Right forelimb (tissue), 1 donor: Measurements from ENCODE around the gene EMSY.

ENCODE experiments used
- DNase-seq: peaks from one replicate; pipeline ENCODE4 v3.0.0-alpha.2; 2018

The EMSY gene

DNA sequence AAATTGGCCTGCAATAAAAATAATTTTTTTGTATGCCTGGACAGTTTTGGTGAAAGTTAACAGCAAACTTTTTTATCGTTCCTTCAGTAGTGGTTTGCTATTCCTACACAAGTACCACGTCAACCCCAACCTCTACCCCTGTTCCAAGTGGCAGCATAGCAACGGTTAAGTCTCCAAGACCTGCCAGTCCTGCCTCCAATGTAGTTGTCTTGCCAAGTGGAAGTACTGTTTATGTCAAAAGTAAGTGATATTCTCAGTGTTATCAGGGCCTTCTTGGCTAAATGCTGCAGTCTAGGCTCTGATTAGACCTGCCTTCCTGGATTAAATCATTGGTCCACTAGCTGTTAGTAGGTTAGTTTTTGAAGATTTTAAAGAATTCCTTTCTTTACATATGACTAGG, 15.0 kb downstream of the EMSY start:
- DNase-seq, result no peak

- no peak for DNase-seq
These were observed 17.5 kb downstream of the EMSY start for GRCh38 chr11:76462317-76462716.

- no peak for DNase-seq
These were observed 20.9 kb downstream of the EMSY start for GRCh38 chr11:76465701-76466100.

DNA sequence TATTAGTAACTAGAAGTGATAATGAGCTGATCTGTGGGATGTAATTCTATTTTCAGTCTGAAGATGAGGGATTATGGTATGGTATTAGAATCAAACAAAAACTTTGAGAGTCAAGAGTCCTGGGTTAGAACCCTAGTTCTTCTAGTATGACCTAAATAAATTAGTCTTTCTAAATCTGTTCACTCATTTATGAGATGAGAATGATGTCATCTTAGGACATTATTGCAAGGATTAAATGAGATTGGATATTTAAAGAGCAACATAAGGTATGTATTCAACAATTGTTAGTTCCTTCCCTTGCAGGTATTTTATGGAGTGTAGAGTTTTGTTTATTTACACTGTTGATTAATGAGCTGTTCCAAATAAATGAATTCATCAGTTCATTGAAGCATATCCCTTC, 21.8 kb downstream of the EMSY start:
- no peak for DNase-seq

DNA sequence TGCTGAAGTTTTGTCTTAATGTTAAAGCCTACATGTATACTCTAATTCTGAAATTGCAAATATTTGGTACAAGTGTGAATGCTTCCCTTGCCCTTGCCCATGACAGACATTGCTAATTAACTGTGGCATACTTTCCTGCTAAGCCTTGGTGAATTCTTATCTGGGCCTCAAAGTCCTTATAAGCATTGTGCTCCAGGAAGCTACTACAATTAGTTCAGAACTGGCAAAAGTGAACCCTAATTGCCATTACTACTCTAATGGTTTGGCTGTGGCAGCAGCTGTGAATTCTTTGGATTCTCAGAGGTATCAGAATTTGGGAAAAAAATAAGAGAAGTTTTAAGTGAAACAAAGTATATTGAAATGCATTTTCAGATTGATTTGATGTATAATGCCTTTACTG, 24.3 kb downstream of the EMSY start:
- DNase-seq, result no peak

- DNase-seq, result no peak
These were observed 26.6 kb downstream of the EMSY start for GRCh38 chr11:76471382-76471781.

GRCh38 chr11:76480241-76480640, 35.4 kb downstream of the EMSY start:
- DNase-seq, result no peak

DNA sequence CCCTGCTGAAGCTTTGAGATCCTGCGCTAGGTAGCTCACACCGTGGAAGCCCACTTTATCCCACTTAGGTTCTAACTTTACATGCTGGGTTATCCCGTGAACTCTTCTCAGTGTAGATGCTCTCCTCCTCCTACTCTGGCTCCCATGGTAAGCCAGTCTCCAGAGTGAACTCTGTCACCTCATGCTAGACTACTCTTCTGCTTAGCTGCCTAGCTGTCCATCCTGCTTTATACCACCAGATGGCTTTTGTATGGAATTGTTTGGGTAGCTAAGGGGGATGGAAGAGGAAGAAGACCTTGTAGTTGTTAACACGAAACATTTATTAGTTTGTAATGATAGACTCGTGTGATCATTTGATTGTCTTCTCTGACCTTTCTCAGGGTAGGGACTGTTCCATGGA, 46.8 kb downstream of the EMSY start:
- DNase-seq, result no peak

GRCh38 chr11:76493040-76493439, 48.2 kb downstream of the EMSY start:
- DNase-seq, result no peak

DNA sequence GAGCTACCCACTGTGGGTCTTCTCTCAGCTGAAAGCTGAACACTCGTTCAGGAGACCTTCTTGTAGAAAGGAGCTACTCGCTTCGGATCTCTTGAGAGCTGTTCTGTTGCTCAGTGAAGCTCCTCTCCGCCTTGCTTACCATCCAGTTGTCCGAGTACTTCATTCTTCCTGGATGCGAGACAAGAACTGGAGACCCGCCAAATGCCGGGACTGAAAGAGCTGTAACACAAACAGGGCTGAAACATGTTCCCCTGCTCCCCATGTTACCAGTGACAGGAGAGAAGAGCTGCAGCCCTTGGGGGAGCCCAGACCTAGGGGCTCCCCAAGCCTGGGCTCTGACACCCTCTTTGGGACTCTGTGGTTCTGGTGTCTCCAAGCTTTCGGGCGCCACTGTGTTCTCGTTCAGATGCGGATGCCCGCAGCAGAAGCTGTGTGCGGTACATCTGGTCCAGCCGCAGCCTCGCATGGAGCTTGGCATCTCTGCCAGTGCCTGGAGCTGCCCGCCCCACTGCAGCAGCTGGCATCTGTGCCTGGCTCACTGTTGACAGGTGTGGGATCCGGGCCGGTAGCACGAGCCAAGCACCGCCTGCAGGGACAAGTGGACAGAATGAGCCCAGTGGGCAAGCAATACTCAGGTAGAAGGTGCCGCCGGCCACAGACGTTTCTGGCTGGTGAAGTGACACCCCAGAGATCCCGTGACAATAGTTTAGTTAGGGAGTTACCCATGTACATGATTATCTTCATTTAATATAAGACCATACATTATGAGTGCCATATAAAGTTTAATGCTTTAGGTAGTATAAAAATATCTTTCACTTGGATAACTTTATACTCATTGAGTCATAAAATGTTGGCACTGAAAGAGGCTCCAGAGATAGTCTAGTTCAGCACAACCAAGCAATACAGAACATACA, 49.1 kb downstream of the EMSY start:
- DNase-seq, result no peak

DNA sequence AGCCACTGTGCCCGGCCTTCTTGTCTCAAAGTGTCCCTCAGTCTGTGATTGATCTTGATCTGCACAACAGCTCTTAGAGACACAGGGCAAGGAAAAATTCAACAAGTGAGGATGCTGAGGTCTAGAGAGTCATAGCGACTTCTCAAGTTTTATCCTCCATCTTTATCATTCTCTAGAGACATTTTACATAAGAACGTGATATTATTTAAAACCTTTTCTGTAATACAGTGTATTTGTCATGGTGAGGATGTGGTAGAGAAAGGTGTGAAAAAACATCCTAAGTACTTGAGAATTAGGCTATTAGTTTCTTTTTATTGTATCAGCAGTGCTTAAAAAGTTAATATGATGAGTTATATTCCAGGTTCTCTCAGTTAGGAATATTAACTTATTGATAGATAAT, 50.2 kb downstream of the EMSY start:
- DNase-seq, result no peak

DNA sequence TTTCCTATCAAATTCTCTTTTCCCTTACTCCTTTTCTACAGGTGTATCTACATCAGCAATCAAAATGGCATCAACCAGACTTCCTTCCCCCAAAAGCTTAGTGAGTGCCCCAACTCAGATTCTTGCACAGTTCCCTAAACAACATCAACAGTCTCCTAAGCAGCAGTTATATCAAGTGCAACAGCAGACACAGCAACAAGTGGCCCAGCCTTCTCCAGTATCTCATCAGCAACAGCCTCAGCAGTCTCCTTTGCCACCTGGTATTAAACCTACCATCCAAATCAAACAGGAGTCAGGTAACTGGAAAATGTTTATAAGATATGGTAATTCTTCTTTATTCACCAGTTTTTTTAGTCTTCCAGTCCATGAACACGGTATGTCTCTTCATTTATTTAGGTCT, 51.4 kb downstream of the EMSY start:
- DNase-seq, result no peak

- DNase-seq, result no peak
These were observed 56.8 kb downstream of the EMSY start for GRCh38 chr11:76501526-76502202.

- no peak for DNase-seq
These were observed 62.0 kb downstream of the EMSY start for GRCh38 chr11:76506833-76507232.

- DNase-seq, result no peak
These were observed 65.5 kb downstream of the EMSY start for GRCh38 chr11:76510060-76511047.

- DNase-seq, result no peak
These were observed 68.2 kb downstream of the EMSY start for GRCh38 chr11:76512851-76513653.

GRCh38 chr11:76513654-76514034, 68.8 kb downstream of the EMSY start:
- DNase-seq, result no peak

- DNase-seq, result no peak
These were observed 70.7 kb downstream of the EMSY start for GRCh38 chr11:76515494-76515893.

DNA sequence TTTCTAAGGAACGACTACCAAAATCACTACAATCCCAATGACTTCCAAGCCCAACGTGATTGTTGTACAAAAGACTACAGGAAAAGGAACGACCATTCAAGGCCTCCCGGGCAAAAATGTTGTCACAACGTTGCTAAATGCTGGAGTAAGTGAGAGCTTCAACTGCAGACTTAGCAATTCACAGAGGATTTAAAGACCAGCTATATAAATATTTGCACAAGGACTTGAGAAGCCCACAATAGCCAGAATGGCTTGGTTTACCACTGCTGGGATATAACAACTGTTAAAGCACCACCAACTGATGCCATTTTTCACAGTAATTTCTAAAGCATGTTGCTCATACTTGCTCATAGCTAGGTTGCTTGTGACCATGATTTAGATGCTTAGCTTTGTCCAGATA, 78.3 kb downstream of the EMSY start:
- no peak for DNase-seq

- DNase-seq, result no peak
These were observed 79.1 kb downstream of the EMSY start for GRCh38 chr11:76523786-76524436.

DNA sequence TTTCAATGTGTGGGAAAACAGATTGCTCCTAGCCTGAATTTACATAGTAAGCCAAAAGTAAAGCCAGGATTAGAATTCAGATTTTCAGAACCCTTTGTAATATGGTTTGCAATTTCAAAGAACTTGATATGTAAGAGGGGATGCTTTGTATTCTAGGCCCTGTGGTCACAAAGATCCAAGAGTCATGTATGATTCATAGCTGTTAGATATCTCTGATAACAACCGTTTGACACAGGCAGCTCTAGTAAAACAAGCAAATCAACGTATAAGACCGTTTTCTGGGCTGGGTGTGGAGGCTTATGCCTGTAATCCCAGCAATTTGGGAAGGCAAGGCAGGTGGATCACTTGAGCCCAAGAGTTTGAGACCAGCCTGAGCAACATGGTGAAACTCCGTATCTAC, 79.6 kb downstream of the EMSY start:
- no peak for DNase-seq

DNA sequence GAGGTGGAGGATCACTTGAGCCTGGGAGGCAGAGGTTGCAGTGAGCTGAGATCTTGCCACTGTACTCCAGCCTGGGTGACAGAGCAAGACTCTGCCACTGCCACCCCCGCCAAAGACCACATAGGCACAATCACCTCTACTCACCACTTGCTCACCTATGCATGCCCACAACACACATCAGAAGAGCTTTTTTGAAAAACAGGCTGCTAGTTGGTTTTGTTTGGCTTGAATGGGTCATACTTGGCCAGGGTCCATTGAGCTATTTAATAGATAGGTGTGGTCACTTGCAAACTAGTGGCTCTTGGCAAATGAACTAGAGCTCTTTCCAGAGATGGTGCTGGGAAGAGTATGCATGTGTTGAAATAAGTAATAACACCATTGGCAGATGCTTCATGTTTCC, 80.1 kb downstream of the EMSY start:
- no peak for DNase-seq
